Bronchial epithelial cell (primary cell): ENCODE data around the gene TENM4. TPM values are rescaled to one million over a fixed set of nuclear protein-coding genes. Genes with fewer than 3 reads are reported as not detected.
A peak's percentile ranks its signal among the peaks of the same experiment; 100 is the strongest.

Experiments
- DNase-seq: peaks from one replicate; pipeline ENCODE4 v3.0.0-alpha.2; 2010; ENCODE audit warnings: low read depth
- FAIRE-seq: peaks from 2 replicates; lab custom pipeline; 2011; peaks lifted over from hg19 to GRCh38; lab: Jason Lieb, UNC
- H3K27me3 ChIP-seq: 2 replicates; pipeline ENCODE4 v1.5.1; 2011; ENCODE audit warnings: low read length; ENCODE audit not compliant: control insufficient read depth, insufficient read depth
- H3K36me3 ChIP-seq: 2 replicates; pipeline ENCODE4 v1.5.1; 2011; ENCODE audit warnings: low read length; ENCODE audit not compliant: control insufficient read depth, insufficient read depth
- H3K4me3 ChIP-seq: 2 replicates; pipeline ENCODE4 v1.5.1; 2011; ENCODE audit warnings: mild to moderate bottlenecking, low read depth, low read length, control low read depth
- total RNA-seq: library from RNA; depleted of rRNA; stranded (reverse); fragments of >200 nt; gene quantifications from 2 replicates; pipeline ENCODE4 v1.2.1, GENCODE V29; 2014
- TF ChIP-seq, protein P1 (sequence below): IDR thresholded peaks from 2 replicates; pipeline ENCODE4 v1.5.1; 2011; ENCODE audit warnings: mild to moderate bottlenecking, moderate library complexity, low read length, control low read depth, inconsistent platforms; ENCODE audit not compliant: insufficient read depth, severe bottlenecking

The TENM4 gene
- total RNA-seq, 1 donor from 2014 or later, result 6.1 TPM

DNA sequence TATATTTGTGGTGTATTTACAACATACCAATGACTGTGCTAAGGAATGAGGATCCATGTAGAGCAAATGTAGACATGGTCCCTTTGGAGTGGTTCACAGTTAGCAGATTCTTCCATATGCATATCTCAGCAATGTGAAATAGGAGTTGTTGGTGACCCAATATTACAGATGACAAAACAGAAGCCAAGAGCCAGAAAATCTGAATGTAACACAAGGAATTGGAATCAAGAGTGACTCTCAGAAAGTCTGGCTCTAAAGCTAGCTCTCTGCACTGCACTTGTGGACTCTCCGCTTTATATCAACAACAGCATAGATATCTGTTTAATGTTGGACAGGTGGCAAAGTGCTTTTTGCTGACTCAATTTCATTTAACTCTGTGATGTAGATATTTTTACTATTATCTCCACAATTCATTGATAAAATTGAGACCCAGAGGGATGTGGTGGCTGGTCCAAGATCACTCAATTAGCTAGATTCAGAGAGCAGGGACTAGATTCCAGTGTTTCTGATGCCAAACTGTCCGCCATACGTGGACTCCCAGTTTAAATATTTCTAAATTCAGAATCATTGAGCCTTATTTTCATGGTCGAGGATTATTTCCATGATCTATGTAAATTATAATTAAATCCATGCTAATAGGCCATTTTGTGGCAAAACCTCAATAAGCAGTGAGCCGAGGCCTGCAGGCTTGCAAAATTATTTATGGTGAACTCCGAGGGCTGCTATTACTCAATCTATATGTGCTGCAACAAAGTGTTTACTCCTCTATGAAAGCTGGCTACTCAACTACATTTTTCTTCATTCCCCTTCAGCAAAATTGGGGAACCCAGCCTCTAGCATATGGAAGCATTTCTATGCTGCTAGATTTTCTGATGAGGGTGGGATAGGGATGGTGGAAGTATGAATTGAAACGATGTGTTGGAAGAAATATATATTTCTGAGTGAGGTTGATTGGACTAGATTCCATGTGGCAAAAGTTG, 21.1 kb upstream of the TENM4 start:
- no peaks in the 10 kb centered on the region for H3K27me3 ChIP-seq
- no peaks in the 10 kb centered on the region for H3K36me3 ChIP-seq
- H3K4me3 ChIP-seq, result no peak overlapping the region
- no peak for DNase-seq
- TF ChIP-seq, protein P1, sequence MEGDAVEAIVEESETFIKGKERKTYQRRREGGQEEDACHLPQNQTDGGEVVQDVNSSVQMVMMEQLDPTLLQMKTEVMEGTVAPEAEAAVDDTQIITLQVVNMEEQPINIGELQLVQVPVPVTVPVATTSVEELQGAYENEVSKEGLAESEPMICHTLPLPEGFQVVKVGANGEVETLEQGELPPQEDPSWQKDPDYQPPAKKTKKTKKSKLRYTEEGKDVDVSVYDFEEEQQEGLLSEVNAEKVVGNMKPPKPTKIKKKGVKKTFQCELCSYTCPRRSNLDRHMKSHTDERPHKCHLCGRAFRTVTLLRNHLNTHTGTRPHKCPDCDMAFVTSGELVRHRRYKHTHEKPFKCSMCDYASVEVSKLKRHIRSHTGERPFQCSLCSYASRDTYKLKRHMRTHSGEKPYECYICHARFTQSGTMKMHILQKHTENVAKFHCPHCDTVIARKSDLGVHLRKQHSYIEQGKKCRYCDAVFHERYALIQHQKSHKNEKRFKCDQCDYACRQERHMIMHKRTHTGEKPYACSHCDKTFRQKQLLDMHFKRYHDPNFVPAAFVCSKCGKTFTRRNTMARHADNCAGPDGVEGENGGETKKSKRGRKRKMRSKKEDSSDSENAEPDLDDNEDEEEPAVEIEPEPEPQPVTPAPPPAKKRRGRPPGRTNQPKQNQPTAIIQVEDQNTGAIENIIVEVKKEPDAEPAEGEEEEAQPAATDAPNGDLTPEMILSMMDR, result no peak
- FAIRE-seq, result no peak

DNA sequence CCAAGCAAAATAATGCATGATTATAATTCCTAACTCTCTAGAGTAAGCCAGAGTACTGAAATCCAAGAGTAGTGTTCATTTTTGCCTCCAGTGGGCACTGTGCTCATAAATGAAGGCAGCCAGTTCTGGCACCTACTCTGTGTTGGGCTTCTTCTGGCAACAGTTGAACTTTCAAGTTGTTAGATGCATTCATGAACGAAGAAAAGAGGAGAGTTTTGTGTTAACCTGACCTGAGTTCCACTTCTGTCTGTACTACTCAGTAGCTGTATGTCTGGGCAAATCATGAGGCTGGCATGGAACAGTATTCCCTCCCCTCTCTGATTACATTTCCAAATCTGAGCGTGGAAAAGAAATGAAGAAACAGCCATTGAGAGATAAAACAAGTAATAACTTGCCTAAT, 20.3 kb upstream of the TENM4 start:
- no peaks in the 10 kb centered on the region for H3K27me3 ChIP-seq
- no peak overlapping the region for H3K4me3 ChIP-seq
- TF ChIP-seq, protein P1, result peak; percentile 56
- no peaks in the 10 kb centered on the region for H3K36me3 ChIP-seq
- peak; percentile 75 for DNase-seq
- FAIRE-seq, result no peak

DNA sequence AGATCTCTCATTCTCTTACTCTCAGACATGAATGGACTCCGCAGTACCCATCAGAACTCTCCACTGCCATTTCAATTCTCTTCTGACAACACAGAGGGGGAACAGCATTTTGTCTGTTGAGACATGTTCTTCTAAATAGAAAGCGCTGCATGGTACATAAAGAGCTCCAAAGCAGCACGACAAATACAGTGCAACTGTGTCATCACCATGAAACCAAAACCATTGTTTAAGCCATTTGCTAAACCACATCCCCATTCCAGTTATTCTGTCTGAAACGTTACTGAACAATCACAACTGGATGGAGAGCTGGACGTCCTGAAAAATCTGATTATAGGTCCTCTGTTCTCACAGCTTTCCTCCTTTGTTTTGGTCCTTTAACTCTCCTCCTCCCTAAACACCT, 17.9 kb upstream of the TENM4 start:
- H3K27me3 ChIP-seq, result no peaks in the 10 kb centered on the region
- TF ChIP-seq, protein P1, result no peak
- DNase-seq (no peak), FAIRE-seq (no peak)
- H3K36me3 ChIP-seq, result no peaks in the 10 kb centered on the region
- H3K4me3 ChIP-seq, result no peak overlapping the region

DNA sequence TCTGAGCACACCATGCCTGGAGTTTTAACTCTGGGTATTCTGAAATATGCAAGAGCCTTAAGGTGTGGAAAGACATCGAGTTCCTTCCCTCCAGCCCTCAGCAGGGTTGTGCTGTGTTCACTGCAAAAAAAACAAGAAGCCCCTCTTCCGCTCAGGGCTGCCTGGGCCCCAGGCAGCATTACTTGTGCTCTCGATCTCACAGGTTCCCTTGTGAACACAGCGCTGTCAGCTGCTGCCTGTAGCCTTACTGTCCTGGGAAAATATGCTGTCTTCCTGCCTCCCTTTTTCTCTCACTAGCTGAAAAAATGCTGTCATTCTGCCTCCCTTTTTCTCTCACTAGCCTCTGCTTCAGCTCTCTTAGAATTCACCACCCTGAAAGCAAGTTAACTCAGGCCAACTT, 15.7 kb upstream of the TENM4 start:
- FAIRE-seq (no peak), DNase-seq (no peak)
- H3K4me3 ChIP-seq, result no peak overlapping the region
- TF ChIP-seq, protein P1, result no peak
- H3K27me3 ChIP-seq, result no peaks in the 10 kb centered on the region
- no peaks in the 10 kb centered on the region for H3K36me3 ChIP-seq

DNA sequence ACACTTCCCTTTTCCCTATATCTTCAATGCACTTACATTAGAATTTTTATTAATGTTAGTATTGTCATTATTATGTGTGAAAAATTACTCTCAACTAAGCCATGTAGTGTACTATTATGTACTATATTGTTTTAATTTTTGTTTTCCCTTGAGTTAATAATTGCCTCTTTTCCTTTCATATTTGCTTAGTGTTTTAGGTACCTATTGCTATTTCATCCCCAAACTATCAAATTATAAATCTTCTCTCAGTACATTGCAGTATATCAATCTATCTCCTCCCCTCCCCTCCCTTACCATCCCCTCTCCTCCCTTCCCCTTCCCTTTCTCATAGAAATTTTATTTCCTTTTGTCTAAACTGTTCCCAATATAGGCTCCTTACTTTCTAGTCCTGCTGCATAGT, 12.8 kb upstream of the TENM4 start:
- no peak for DNase-seq
- Histone ChIP-seq H3K4me3 (no peak overlapping the region), H3K36me3 (no peaks in the 10 kb centered on the region), H3K27me3 (no peaks in the 10 kb centered on the region)
- no peak for FAIRE-seq
- TF ChIP-seq, protein P1, result no peak
